ENCODE data around the gene CCR1. TPM values are rescaled to one million over a fixed set of nuclear protein-coding genes. Genes with fewer than 3 reads are reported as not detected.

The CCR1 gene
- total RNA-seq, 1 donor from 2014 or later: 47.4 TPM

DNA sequence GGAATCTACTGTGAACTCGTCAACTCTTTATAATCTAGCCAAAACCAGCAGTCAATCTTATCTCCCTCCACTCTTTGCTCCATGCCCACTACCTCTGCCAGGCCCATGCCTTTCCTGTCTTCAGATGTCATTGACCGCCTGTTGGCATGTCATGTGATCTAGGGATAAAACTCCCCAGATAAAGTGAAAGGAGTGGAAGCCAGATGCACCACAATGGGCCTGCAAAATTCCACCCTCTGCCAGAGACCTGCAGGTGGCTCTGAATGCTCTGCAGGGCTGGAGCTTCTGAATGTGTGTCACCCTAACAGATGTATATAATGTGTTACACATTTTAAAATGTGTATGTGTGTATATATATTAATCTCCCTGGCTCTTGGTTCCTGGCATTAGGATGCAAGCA lies 31.8 kb upstream of the CCR1 start:
- Histone ChIP-seq H3K27ac (no peak overlapping the region), H3K4me1 (no peaks in the 10 kb centered on the region), H3K36me3 (no peaks in the 10 kb centered on the region), H3K9me3 (no peaks in the 10 kb centered on the region), H3K4me3 (no peak overlapping the region), H3K27me3 (ENCODE audit: low read depth) (no peaks in the 10 kb centered on the region)
- ATAC-seq (no peak), DNase-seq (no peak)
- intact Hi-C loops (cut with DNase I): no loop called here
- TF ChIP-seq, protein P1, sequence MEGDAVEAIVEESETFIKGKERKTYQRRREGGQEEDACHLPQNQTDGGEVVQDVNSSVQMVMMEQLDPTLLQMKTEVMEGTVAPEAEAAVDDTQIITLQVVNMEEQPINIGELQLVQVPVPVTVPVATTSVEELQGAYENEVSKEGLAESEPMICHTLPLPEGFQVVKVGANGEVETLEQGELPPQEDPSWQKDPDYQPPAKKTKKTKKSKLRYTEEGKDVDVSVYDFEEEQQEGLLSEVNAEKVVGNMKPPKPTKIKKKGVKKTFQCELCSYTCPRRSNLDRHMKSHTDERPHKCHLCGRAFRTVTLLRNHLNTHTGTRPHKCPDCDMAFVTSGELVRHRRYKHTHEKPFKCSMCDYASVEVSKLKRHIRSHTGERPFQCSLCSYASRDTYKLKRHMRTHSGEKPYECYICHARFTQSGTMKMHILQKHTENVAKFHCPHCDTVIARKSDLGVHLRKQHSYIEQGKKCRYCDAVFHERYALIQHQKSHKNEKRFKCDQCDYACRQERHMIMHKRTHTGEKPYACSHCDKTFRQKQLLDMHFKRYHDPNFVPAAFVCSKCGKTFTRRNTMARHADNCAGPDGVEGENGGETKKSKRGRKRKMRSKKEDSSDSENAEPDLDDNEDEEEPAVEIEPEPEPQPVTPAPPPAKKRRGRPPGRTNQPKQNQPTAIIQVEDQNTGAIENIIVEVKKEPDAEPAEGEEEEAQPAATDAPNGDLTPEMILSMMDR (IDR thresholded peaks at IDR 0.05): no peak

DNA sequence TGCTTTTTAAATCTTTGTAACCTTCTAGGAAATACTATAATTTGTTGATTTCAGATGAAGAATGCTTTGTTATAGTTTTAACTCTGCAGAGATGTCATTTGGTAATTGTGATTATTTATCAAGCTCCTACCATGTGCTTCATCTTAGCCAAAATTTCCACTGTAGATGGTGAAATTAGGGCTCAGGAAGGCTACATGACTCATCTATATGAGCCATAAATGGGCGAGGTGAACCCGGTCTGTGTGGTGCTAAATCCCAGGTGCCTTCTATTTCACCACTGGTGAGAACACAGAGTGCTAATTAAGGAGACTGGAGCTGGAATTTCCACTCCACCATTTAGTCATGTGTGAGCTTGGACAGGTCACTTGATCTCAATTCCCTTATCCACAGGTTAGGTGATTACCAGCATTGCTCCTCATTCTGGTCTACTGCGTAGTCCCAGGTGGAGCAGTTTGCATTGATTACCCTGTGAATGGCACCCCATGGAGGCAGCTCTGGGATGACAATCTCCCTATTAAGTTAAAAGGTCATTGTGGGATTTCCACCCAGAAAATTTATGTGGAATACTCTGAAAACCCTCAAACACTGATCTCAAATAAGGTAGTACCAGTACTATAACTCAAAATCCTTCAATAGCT lies 31.3 kb upstream of the CCR1 start:
- TF ChIP-seq, protein P1 (IDR thresholded peaks at IDR 0.05): no peak
- intact Hi-C loops (cut with DNase I): no loop called here
- no peaks in the 10 kb centered on the region for H3K27me3 ChIP-seq (ENCODE audit: low read depth)
- ATAC-seq (no peak), DNase-seq (no peak)
- no peaks in the 10 kb centered on the region for H3K36me3 ChIP-seq
- H3K4me1 ChIP-seq: no peaks in the 10 kb centered on the region
- H3K9me3 ChIP-seq: no peaks in the 10 kb centered on the region
- H3K27ac ChIP-seq: no peak overlapping the region
- no peak overlapping the region for H3K4me3 ChIP-seq

DNA sequence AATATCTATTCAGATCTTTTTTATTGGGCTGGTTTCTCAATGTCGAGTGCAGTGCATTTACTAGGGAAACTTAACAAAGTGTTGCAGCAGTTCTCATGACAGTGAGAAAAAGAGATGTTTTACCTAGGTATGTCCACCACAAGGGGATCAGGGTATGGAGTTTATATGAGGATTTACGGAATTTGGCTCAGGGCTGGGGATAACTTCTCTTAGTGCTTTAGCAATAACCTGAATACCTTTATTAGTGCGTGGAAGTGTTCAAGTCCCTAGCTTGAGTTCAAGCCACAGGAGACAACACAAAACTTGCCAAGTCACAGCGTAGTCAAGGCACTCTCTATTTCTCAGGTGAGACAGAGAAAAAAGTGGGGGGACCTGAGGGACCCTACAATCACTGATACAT lies 30.3 kb upstream of the CCR1 start:
- Histone ChIP-seq H3K27ac (no peak overlapping the region), H3K36me3 (no peaks in the 10 kb centered on the region), H3K9me3 (no peaks in the 10 kb centered on the region), H3K27me3 (ENCODE audit: low read depth) (no peaks in the 10 kb centered on the region), H3K4me1 (no peaks in the 10 kb centered on the region), H3K4me3 (no peak overlapping the region)
- DNase-seq (no peak), ATAC-seq (no peak)
- intact Hi-C loops (cut with DNase I): no loop called here
- TF ChIP-seq, protein P1 (IDR thresholded peaks at IDR 0.05): no peak

DNA sequence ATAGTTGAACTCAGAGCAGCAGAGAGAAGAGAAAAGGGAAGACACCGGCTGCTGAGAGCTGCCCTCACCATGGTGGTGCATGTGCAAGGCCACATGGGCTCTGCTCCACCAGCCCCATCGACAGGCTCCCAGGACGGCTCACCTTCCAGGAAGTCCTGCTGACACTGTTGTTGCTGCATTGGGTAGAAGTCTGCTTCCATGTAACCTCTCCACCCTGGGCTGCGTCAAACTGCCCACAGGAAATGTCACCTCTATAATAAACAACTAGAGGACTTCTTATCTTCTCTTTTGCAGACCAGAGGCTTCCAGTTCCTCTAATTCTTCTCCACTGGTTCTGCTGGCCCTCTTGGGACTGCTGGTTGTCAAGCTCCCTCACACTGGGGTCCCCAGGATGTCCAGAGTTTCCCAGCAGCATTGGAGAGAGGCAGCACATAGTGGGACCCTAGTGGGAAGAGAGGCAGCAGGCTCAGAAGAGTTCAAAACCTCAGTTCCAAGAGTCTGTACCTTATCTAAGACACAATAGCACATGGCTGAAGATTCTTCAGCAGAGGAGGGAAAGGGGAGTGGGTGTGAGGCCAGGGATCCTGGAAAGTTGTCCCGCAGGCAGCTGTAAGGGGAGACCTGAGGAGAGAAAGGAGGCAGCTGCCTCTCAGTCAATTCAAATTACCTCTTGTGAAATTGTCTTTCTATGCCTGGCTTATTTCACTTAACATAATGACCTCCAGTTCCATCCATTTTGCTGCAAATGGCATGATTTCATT lies 28.4 kb upstream of the CCR1 start:
- DNase-seq (no peak), ATAC-seq (peak in 1 of 2 donors; percentile 25)
- H3K27ac ChIP-seq: no peak overlapping the region

DNA sequence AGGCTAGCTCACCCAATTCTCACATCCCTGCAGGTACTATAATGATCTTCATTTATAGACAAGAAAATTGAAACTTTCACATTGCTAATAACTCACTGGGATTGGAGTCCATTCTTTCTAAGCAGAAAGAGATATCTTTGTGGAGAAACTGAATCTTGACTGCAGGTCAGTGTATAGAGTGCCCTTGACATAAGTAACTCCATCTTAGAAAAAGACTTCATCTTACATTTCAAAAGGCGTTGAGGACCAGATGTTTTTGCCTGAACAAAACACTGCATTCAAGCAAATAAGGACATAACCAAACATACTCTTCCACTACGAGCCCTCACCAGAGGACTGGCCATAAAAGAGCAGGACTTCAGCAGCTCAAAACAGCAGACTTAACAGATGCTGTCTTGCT lies 27.3 kb upstream of the CCR1 start:
- DNase-seq (no peak), ATAC-seq (no peak)
- Histone ChIP-seq H3K27me3 (ENCODE audit: low read depth) (no peaks in the 10 kb centered on the region), H3K9me3 (no peaks in the 10 kb centered on the region), H3K4me1 (no peaks in the 10 kb centered on the region), H3K4me3 (no peak overlapping the region), H3K27ac (no peak overlapping the region), H3K36me3 (no peaks in the 10 kb centered on the region)
- intact Hi-C loops (cut with DNase I): no loop called here
- TF ChIP-seq, protein P1 (IDR thresholded peaks at IDR 0.05): no peak

More for the DNA sequence above, 28.4 kb upstream of the CCR1 start:
- Histone ChIP-seq H3K36me3 (no peaks in the 10 kb centered on the region), H3K4me3 (no peak overlapping the region), H3K9me3 (no peaks in the 10 kb centered on the region), H3K4me1 (no peaks in the 10 kb centered on the region), H3K27me3 (ENCODE audit: low read depth) (no peaks in the 10 kb centered on the region)
- TF ChIP-seq, protein P1 (IDR thresholded peaks at IDR 0.05): no peak
- intact Hi-C loops (cut with DNase I): no loop called here

Measured in lower lobe of right lung (tissue), 2 donors.